Thymus (tissue), 11 donors: Measurements from ENCODE around the gene FARS2. TPM values are rescaled to one million over a fixed set of nuclear protein-coding genes. Genes with fewer than 3 reads are reported as not detected.

ENCODE experiments used
- DNase-seq, 9 donors: peaks; one replicate each; pipeline ENCODE4 v3.0.0-alpha.2; 2013; ENCODE audit warnings: low spot score in 9 of 9, low read depth in 6 of 9, missing footprints in 1 of 9
- H3K27ac ChIP-seq, 2 donors: one replicate each; pipeline ENCODE4 v1.5.1; 2013; ENCODE audit warnings: control low read depth in 1 of 2, low read depth in 1 of 2, low read length in 1 of 2, mild to moderate bottlenecking in 1 of 2, moderate library complexity in 1 of 2
- H3K27me3 ChIP-seq, 2 donors: one replicate each; pipeline ENCODE4 v1.5.1; 2013; ENCODE audit warnings: low read length in 1 of 2; ENCODE audit not compliant: control insufficient read depth in 2 of 2, insufficient read depth in 1 of 2
- H3K36me3 ChIP-seq, 2 donors: one replicate each; pipeline ENCODE4 v1.5.1; 2013; ENCODE audit warnings: low read length in 1 of 2, mild to moderate bottlenecking in 1 of 2, moderate library complexity in 1 of 2; ENCODE audit not compliant: control insufficient read depth in 2 of 2, insufficient read depth in 2 of 2
- H3K4me1 ChIP-seq, 2 donors: one replicate each; pipeline ENCODE4 v1.5.1; 2013; ENCODE audit warnings: low read length in 2 of 2; ENCODE audit not compliant: control insufficient read depth in 2 of 2, insufficient read depth in 2 of 2
- H3K4me3 ChIP-seq, 2 donors: one replicate each; pipeline ENCODE4 v1.5.1; 2013; ENCODE audit warnings: low read length in 2 of 2, control low read depth in 1 of 2, mild to moderate bottlenecking in 1 of 2
- H3K9me3 ChIP-seq, 2 donors: one replicate each; pipeline ENCODE4 v1.5.1; 2013; ENCODE audit warnings: low read length in 1 of 2, mild to moderate bottlenecking in 1 of 2; ENCODE audit not compliant: control insufficient read depth in 2 of 2, insufficient read depth in 1 of 2
- WGBS: extraction: QIAGEN DNeasy Blood & Tissue Kit; methylation state at CpG from one replicate; pipeline ENCODE4 v1.1.7; 2013; 5-methylcytosine and 5-hydroxymethylcytosine counted together
- polyA plus RNA-seq: library from polyadenylated mRNA; stranded (reverse); fragments of 200-250 nt; gene quantifications from one replicate; pipeline ENCODE4 v1.2.3, GENCODE V29; 2013
- total RNA-seq: library from RNA; stranded (reverse); fragments of 120-200 nt; gene quantifications from one replicate; pipeline ENCODE4 v1.2.4, GENCODE V29; 2013
- donor health status: healthy.

The FARS2 gene
- total and polyA plus RNA-seq, 2 donors = 10.5 to 23.2 TPM

- no peak for DNase-seq
- WGBS = 87% methylated on average over 2 of the region's 2 CpGs
- Histone ChIP-seq H3K27me3 (no peaks in the 10 kb centered on the region), H3K4me1 (peaks cover 0 to 9% of the 10 kb centered on the region in 2 donors), H3K4me3 (no peak overlapping the region), H3K27ac (no peak overlapping the region), H3K9me3 (peaks cover 0 to 3% of the 10 kb centered on the region in 2 donors), H3K36me3 (no peaks in the 10 kb centered on the region)
Measured at GRCh38 chr6:5461365-5461764, 200.1 kb downstream of the FARS2 start.

- H3K27ac ChIP-seq = no peak overlapping the region
- WGBS = 91% methylated on average over 6 of the region's 6 CpGs
- H3K36me3 ChIP-seq = no peaks in the 10 kb centered on the region
- DNase-seq = no peak
- H3K4me1 ChIP-seq = peaks cover 0 to 9% of the 10 kb centered on the region in 2 donors
- no peak overlapping the region for H3K4me3 ChIP-seq
- peaks cover 0 to 3% of the 10 kb centered on the region in 2 donors for H3K9me3 ChIP-seq
- H3K27me3 ChIP-seq = no peaks in the 10 kb centered on the region
Measured at GRCh38 chr6:5462856-5463255, 201.5 kb downstream of the FARS2 start.

- 81% methylated on average over 3 of the region's 3 CpGs for WGBS
Measured at GRCh38 chr6:5463690-5464089, 202.4 kb downstream of the FARS2 start.

GRCh38 chr6:5464099-5464885, 203.0 kb downstream of the FARS2 start:
- no peak overlapping the region for H3K27ac ChIP-seq
- peaks cover 0 to 9% of the 10 kb centered on the region in 2 donors for H3K4me1 ChIP-seq
- H3K27me3 ChIP-seq = no peaks in the 10 kb centered on the region
- H3K36me3 ChIP-seq = no peaks in the 10 kb centered on the region
- 98% methylated on average over 6 of the region's 6 CpGs for WGBS
- no peak overlapping the region for H3K4me3 ChIP-seq
- peaks cover 0 to 3% of the 10 kb centered on the region in 2 donors for H3K9me3 ChIP-seq
- no peak for DNase-seq

More at GRCh38 chr6:5463690-5464089, 202.4 kb downstream of the FARS2 start:
- DNase-seq = no peak
- H3K4me1 ChIP-seq = peaks cover 0 to 9% of the 10 kb centered on the region in 2 donors
- H3K27me3 ChIP-seq = no peaks in the 10 kb centered on the region
- H3K9me3 ChIP-seq = peaks cover 0 to 3% of the 10 kb centered on the region in 2 donors
- H3K27ac ChIP-seq = no peak overlapping the region
- no peak overlapping the region for H3K4me3 ChIP-seq
- H3K36me3 ChIP-seq = no peaks in the 10 kb centered on the region

- no peak overlapping the region for H3K27ac ChIP-seq
- H3K4me1 ChIP-seq = no peaks in the 10 kb centered on the region
- H3K27me3 ChIP-seq = no peaks in the 10 kb centered on the region
- no peak overlapping the region for H3K4me3 ChIP-seq
- no peak for DNase-seq
- H3K9me3 ChIP-seq = no peaks in the 10 kb centered on the region
- WGBS = 97% methylated on average over 5 of the region's 5 CpGs
- H3K36me3 ChIP-seq = no peaks in the 10 kb centered on the region
Measured at GRCh38 chr6:5466281-5467136, 205.2 kb downstream of the FARS2 start.

GRCh38 chr6:5468586-5468985, 207.3 kb downstream of the FARS2 start:
- no peak for DNase-seq
- WGBS = 97% methylated on average over 4 of the region's 4 CpGs
- H3K4me1 ChIP-seq = no peaks in the 10 kb centered on the region
- H3K9me3 ChIP-seq = no peaks in the 10 kb centered on the region
- H3K36me3 ChIP-seq = no peaks in the 10 kb centered on the region
- H3K27ac ChIP-seq = no peak overlapping the region
- no peak overlapping the region for H3K4me3 ChIP-seq
- H3K27me3 ChIP-seq = no peaks in the 10 kb centered on the region

- WGBS = 96% methylated on average over 14 of the region's 14 CpGs
- Histone ChIP-seq H3K36me3 (no peaks in the 10 kb centered on the region), H3K9me3 (no peaks in the 10 kb centered on the region), H3K27ac (no peak overlapping the region), H3K4me3 (no peak overlapping the region), H3K4me1 (no peaks in the 10 kb centered on the region), H3K27me3 (no peaks in the 10 kb centered on the region)
- no peak for DNase-seq
Measured at GRCh38 chr6:5469101-5469846, 208.0 kb downstream of the FARS2 start.

- H3K4me1 ChIP-seq = no peaks in the 10 kb centered on the region
- H3K36me3 ChIP-seq = no peaks in the 10 kb centered on the region
- no peaks in the 10 kb centered on the region for H3K27me3 ChIP-seq
- no peak overlapping the region for H3K4me3 ChIP-seq
- no peaks in the 10 kb centered on the region for H3K9me3 ChIP-seq
- WGBS = 26% methylated on average over 8 of the region's 8 CpGs
- no peak overlapping the region for H3K27ac ChIP-seq
- DNase-seq = peak; percentile 51 to 88 (median 65)
Measured at GRCh38 chr6:5471044-5471443, 209.7 kb downstream of the FARS2 start.
